ENCODE results near the gene TNFRSF18.

- TF ChIP-seq CTCF (IDR thresholded peaks at IDR 0.05) (no peak), POLR2A (IDR thresholded peaks at IDR 0.05) (no peak)
Measured at GRCh38 chr1:1237874-1238701, 31.7 kb upstream of the TNFRSF18 start.

Data from testis (tissue), 2 donors.